Activated CD8-positive, alpha-beta memory T cell treated with anti-CD3 and anti-CD28 coated beads for 1 hour (primary cell): ENCODE measurements around the gene LIN9.
A peak's percentile ranks its signal among the peaks of the same experiment; 100 is the strongest.
"Not testable (repeated sequence)": the region's sequence is repeated elsewhere in the genome, so short reads cannot be mapped to it uniquely, and the experiment has no call there.

Experiments
- DNase-seq, 2 donors: peaks; one replicate each; pipeline ENCODE4 v3.0.0-alpha.2; 2020; ENCODE audit warnings: low read depth in 1 of 2; ENCODE audit errors: extremely low read depth in 1 of 2

LIN9 gene, protein sequence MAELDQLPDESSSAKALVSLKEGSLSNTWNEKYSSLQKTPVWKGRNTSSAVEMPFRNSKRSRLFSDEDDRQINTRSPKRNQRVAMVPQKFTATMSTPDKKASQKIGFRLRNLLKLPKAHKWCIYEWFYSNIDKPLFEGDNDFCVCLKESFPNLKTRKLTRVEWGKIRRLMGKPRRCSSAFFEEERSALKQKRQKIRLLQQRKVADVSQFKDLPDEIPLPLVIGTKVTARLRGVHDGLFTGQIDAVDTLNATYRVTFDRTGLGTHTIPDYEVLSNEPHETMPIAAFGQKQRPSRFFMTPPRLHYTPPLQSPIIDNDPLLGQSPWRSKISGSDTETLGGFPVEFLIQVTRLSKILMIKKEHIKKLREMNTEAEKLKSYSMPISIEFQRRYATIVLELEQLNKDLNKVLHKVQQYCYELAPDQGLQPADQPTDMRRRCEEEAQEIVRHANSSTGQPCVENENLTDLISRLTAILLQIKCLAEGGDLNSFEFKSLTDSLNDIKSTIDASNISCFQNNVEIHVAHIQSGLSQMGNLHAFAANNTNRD

DNA sequence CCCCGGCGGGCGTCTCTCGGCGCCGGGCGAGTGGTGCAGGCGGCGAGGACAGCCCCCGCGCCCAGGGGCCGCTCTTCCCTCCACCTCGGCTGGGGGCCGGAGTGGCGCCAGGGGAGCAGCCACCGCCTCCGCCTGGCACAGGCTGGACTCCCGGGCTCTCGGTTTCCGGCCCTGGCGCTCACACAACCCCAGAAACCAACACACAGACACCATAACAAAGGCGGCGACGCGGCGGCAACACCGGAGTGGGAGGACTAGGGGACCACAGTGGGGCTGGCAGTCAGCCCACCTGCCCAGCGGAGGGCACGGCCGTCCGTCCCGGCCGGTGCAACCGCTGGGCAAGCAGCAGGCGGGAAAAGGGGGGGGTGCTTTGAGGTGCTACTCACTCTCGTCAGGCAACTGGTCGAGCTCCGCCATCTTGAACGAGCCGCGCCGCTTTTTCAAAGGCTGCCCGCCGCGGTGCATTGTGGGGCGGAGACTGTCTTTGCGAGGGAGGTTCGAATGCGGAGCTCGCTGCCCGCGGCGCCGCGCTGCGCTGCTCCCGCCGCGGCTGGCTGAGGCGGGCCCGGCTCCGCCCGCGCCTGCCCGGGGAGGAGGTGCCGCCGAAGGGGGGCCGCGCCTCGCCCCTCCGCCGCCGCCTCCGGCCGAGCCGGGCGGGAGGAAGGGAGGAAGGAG is at the start of gene LIN9:
LIN9 (minus strand) TSS at position 442 of the 675 bp plus-strand sequence; CDS start at position 417, 25 bp downstream.
- peak; percentile 80 to 89 for DNase-seq

- DNase-seq: no peak
These were observed 48.5 kb upstream of the LIN9 start for GRCh38 chr1:226357416-226357815.

- DNase-seq: no peak
These were observed 46.9 kb upstream of the LIN9 start for GRCh38 chr1:226355669-226356551.

DNA sequence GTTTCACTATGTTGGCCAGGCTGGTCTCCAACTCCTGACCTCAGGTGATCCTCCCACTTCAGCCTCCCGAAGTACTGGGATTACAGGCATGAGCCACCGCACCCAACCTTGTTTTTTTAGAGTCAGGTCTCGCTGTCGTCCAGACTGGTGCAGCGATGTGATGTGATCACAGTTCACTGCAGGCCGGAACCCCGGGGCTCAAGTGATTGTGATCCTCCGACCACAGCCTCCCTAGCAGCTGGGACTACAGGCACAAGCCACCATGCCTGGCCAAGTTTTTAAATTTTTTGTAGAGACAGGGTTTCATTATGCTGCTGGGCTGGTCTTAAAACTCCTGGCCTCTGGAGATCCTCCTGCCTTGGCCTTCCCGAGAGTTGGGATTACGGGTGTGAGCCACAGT is 46.1 kb upstream of the LIN9 start:
- no peak for DNase-seq

DNA sequence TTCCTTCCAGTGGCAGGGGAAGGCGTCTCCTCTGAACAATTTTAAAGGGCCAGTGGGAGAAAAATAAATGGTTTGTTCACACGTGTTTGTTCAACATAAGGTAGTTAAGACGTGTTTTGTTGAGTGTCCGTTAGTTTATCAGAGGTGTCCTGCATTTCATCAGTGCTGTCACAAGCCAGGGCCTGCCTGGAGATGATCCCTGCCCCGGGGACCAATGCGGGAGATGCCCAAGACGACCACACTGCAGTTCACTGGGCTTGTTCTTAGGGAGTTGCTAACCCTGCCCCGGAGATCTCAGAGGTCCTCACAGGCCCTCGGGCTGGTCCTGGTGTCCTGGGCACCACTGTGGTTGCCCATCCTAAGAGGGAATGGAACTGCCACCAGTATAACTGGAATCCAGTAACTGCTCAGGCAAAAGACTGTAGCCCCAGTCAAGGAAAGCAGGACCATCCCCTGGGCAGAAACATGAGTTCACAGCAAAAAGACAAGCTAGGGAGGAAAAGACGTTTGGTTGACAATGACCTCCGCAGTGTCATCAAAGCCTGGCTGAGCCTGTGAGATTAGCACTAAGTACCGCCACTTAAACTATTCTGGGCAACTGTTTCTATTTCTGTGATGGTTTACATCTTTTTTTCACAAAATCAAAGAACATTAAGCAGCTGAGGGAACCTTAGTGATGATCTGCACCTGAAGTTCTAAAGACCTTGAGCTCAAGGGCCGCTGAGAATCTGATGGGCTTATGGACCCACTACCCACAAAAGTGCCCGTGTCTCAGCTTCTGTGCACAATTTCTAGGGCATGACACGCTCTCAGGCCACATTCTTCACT is 44.9 kb upstream of the LIN9 start:
- DNase-seq: no peak

- no peak for DNase-seq
These were observed 42.7 kb upstream of the LIN9 start for GRCh38 chr1:226351709-226352108.

- DNase-seq: no peak
These were observed 41.5 kb upstream of the LIN9 start for GRCh38 chr1:226350519-226350865.

DNA sequence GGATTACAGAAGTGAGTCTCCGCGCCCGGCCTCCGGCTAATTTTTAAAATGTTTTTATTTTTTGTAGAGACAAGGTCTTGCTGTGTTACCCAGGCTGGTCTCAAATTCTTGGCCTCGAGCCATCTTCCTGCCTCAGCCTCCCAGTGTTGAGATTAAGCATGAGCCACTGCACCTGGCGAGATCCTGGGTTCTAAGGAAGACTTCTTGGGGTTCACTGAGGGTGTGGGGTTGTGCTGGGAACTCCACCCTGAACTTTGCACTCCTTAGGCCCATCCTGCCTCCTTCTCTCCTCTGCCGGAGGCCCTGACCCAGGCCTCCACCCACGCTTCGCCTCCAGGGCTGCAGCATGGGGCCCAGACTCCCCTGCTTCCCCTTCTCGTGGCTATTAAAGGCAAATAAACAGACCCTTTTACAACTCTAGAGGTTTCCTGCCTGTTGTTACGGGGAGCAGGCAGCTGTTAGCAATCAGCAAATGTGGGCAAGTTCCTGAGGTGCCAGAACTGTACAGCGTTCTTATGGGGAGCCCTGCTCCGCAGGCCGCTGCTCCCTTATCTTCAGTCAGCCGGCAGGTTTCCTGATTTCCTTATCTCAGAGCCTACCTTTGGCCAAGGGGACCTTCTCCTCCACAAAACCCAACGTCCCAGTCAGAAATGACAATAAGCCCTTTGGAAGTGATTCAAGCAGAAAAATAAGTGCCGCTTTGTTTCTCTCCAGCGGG is 41.0 kb upstream of the LIN9 start:
- no peak for DNase-seq

DNA sequence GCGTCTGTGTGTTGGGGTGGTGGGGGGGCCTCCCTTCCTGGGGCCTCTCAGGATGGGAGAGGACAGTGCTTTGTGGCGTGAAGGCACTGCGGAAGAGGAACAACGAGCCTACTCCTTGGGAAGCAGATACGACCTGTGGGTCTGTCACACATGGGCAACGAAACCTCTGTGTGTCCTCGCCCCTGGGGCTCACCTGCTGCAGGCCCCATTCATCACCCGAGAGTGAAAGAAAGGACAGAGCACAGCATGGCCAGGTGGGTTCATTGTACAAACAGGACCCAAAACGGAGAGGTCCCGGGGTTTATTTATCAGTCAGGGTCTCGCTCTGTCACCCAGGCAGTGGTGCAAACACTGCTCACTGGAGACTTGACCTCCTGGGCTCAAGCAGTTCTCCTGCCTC is 40.1 kb upstream of the LIN9 start:
- DNase-seq: no peak

- DNase-seq: no peak
These were observed 35.7 kb upstream of the LIN9 start for GRCh38 chr1:226344441-226345259.

DNA sequence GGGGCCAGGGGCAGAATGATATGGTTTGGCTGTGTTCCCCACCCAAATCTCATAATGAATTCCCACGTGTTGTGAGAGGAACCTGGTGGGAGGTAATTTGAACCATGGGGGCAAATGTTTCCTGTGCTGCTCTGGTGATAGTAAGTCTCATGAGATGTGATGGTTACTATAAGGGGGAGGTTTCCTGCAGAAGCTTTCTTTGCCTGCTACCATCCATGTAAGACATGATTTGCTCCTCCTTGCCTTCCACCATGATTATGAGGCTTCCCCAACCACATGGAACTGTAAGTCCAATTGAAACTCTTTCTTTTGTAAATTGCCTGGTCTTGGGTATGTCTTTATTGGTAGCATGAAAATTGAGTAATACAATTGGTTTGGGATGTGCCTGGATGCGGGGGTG is 33.7 kb upstream of the LIN9 start:
- DNase-seq: no peak

- DNase-seq: not testable (repeated sequence)
These were observed 31.1 kb upstream of the LIN9 start for GRCh38 chr1:226340111-226340510.

DNA sequence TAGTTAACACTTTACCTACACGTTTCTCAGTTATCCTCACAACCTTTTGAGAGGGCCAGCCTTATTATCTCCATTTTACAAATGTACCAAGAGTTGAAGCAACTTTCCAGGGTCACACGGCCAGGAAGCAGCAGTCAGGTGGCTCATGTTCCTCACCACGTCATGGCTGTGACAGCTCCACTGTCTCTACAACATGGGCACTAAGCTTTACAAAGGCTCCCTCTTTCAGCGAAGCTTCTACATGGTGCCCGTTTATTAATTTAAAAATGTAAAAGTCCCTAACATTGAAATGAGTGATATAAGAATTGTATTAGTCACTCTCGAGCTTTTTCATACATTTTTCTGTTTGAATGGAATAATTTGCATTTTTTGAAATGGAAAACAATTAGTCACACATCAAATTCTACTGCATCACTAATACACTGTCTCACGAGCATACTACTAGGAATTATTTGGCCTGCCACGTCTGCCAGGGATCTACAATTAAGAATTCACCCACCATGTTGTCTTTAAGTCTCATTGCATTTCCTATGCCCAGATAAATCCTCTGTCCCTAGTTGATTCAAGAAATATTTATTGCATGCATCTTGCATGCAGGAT is 28.4 kb upstream of the LIN9 start:
- DNase-seq: no peak

DNA sequence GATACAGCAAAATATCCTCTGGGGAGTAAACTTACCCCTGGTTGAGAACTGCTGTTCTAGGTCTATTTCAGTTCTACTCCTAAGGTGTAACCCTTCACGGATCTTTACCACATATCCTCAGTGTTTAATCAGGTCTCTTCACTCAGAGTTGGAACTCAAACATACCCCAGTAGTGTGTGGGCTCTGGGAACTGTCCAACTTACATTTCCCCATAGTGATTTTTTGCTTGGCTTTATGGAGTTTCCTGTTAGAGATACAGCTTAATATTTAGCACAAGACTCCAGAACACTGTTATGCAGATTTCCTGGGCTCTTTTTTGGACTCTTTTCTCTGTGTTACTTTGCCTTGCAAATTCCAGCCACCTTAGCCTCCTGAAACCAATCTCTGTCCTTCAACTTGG is 26.7 kb upstream of the LIN9 start:
- no peak for DNase-seq

DNA sequence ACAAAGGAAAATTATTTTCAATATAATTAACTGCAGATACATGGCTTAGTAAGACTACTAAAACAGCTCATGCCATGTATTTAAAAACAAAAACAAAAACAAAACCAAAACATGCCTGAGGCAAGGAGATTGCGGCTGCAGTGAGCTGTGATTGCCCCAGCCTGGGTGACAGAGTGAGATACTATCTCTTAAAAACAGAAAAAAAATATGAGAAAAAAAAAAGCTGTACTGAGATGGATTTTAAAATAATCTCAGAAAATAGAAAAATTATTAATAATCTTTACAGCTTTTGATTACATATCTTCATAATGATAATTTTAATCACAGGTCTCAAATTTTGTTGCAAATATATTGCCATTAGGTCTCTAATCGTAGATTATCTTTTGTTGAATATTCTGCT is 24.0 kb upstream of the LIN9 start:
- DNase-seq: no peak

DNA sequence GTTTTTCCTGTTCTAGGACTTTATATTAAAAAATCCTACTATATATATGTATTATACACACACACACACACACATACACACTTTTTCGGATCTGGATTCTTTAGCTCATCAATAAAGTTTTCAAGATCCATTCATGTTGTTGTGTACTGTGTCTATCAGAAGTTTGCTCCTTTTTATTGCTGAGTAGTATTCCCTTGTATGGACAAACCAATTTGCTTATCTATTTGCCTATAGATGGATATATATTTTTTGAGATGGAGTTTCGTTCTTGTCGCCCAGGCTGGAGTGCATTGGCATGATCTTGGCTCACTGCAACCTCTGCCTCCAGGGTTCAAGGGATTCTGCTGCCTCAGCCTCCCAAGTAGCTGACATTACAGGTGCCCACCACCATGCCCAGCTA is 20.3 kb upstream of the LIN9 start:
- DNase-seq: no peak

DNA sequence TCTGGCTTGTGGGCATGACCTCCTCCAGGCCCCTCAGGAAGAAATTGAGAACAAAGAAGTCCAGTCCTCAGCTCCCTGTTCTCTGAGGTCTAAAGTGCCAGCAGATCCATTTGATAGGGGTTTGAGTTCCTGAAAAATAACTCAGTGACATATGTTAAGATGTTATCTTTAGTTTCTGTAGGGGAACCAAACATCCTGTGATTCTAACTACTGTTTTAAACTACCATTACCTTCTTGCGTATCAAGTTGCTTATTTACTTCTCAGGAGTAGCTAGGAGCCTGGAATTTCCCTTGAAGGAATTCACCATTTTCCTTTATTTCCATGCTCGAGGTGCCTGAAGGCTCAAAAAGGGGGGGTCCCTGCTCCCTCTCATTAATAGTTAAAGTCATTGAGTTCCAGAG is 18.8 kb upstream of the LIN9 start:
- no peak for DNase-seq

DNA sequence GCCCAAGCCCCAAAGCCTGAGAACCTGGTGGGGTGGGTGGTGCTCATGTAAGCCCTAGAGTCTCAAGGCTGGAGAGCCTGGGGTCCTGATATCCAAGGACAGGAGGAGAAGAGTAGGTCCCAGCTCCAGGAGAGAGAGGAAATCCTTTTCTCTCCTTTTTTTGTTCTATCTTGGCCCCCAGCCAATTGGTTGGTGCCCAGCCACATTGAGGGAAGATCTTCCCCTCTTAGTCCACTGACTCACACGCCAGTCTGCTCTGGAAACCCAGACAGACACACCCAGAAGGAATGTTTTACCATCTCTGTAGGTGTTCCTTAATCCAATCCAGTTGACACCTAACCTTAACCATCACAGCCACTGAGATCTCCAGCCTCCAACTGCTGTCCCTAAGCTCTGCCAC is 16.2 kb upstream of the LIN9 start:
- no peak for DNase-seq

DNA sequence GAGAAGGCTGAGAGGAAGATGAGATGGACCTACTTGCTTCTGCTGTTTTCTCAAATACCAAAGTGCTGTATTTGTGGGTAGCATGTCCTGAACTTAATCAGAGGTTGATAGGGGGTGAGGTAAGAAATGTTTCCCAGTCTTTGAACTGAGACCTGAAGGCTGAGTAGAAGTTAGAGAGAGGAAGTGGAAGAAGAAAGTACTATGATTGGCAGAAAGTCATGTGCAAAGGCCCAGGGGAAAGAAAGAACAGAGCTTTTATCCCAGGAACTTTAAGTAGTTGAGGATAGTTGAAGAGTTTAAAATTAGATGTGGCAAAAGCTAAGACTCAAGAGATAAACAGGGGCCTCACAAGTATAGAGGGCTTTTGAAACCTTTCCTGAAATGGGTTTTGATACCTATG is 15.5 kb upstream of the LIN9 start:
- DNase-seq: no peak
